Immature natural killer cell (primary cell): ENCODE data around the gene FAM53B. TPM values are rescaled to one million over a fixed set of nuclear protein-coding genes. Genes with fewer than 3 reads are reported as not detected.
"Not testable (repeated sequence)": the region's sequence is repeated elsewhere in the genome, so short reads cannot be mapped to it uniquely, and the experiment has no call there.

Source experiments
- DNase-seq, 3 donors: peaks; one replicate each; pipeline ENCODE4 v3.0.0; 2022; ENCODE audit warnings: mixed read lengths in 1 of 3
- H3K27ac Mint-ChIP-seq, 6 donors: one replicate each; pipeline ENCODE4 v1.8.0; 2020; ENCODE audit warnings: mixed read lengths in 6 of 6, mild to moderate bottlenecking in 5 of 6, inconsistent platforms in 4 of 6, moderate library complexity in 3 of 6
- H3K27me3 Mint-ChIP-seq, 3 donors: one replicate each; pipeline ENCODE4 v1.8.0; 2020 to 2021; ENCODE audit warnings: low read depth in 3 of 3, mild to moderate bottlenecking in 3 of 3, mixed read lengths in 3 of 3, moderate library complexity in 3 of 3, inconsistent platforms in 1 of 3
- H3K36me3 Mint-ChIP-seq, 3 donors: one replicate each; pipeline ENCODE4 v1.8.0; 2020; ENCODE audit warnings: mixed read lengths in 3 of 3, inconsistent platforms in 2 of 3, mild to moderate bottlenecking in 2 of 3
- H3K4me1 Mint-ChIP-seq, 2 donors: one replicate each; pipeline ENCODE4 v1.8.0; 2020; ENCODE audit warnings: inconsistent platforms in 2 of 2, mild to moderate bottlenecking in 2 of 2, mixed read lengths in 2 of 2, moderate library complexity in 1 of 2
- H3K4me3 Mint-ChIP-seq, 5 donors: one replicate each; pipeline ENCODE4 v1.8.0; 2020; ENCODE audit warnings: mild to moderate bottlenecking in 5 of 5, mixed read lengths in 5 of 5, inconsistent platforms in 3 of 5, moderate library complexity in 3 of 5
- H3K9me3 Mint-ChIP-seq, 6 donors: one replicate each; pipeline ENCODE4 v1.8.0; 2020; ENCODE audit warnings: mild to moderate bottlenecking in 6 of 6, mixed read lengths in 6 of 6, inconsistent platforms in 4 of 6, moderate library complexity in 3 of 6
- polyA plus RNA-seq, 3 donors: library from polyadenylated mRNA; unstranded; fragments of 300-500 nt; fragmentation: Illumina TruSeq; gene quantifications; one replicate each; pipeline ENCODE4 v1.2.3, GENCODE V29; 2021

Gene FAM53B
- polyA plus RNA-seq, 3 donors from 2014 or later, result 12.1 to 62.1 (median 23.8) TPM

DNA sequence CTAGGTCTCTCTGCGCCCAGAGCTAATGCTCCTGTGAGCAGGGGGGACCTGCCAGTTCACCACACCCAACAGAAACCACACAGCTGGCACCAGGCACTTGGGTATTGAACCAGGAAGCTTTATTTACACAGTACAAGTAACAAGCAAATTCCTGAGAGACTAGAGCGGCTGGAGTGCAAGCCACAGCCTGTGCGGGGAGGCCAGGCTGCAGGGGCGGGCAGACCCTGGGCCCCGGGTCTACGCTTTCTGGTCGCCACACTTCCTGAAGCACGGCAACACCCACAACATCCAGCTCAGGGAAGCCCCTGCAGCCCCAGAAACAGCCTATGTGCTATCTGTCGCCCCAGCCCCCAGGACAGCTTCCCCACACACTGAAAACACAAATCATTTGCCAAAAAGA, 125.0 kb downstream of the FAM53B start:
- H3K27me3 Mint-ChIP-seq, result peaks cover 29 to 49% (median 37%) of the 10 kb centered on the region in 3 donors
- H3K9me3 Mint-ChIP-seq, result no peaks in the 10 kb centered on the region
- peak overlapping the region; percentile 91 to 98 (median 97) for H3K27ac Mint-ChIP-seq
- H3K4me3 Mint-ChIP-seq, result peak overlapping the region; percentile 71 to 80 (median 77)
- peaks cover 0 to 3% (median 2%) of the 10 kb centered on the region in 3 donors for H3K36me3 Mint-ChIP-seq
- peaks cover 73 to 75% of the 10 kb centered on the region in 2 donors for H3K4me1 Mint-ChIP-seq
- DNase-seq, result peak; percentile 71 to 79 (median 78)

DNA sequence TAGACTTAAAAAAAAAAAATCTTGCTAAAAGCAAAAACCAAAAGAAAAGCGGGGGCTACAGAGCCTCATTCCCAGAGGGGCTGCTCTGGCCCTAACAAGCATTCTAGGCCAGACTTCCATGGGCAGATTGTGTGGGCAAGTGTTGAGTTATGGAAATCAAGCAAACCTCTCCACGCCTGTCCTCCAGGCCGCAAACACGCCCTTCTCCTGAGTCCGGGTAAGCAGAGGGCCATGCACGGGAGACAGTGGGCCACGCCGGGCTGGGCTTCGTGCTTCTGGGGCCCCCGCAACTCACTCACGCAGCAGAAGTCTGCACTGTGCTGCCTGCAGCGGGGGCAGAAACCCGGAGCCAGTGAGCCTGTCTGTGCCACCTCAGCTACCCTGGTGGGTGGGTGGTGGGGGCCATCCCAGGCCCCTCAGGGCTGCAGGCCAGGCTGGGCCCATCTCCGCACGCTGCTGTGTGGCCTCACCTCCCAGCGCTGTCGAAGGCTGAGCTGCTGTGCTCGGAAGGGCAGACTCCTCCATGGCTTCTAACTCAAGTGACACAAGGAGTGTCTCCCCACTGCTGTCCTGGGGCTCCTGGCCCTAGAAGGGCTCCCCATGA, 125.6 kb downstream of the FAM53B start:
- Mint-ChIP-seq H3K4me3 (peak overlapping the region; percentile 71 to 80 (median 77)), H3K4me1 (peaks cover 71 to 75% of the 10 kb centered on the region in 2 donors), H3K9me3 (no peaks in the 10 kb centered on the region), H3K27me3 (peaks cover 32 to 48% (median 37%) of the 10 kb centered on the region in 3 donors), H3K27ac (peak overlapping the region; percentile 91 to 98 (median 97)), H3K36me3 (peaks cover 0 to 2% (median under 1%) of the 10 kb centered on the region in 3 donors)
- DNase-seq, result no peak

DNA sequence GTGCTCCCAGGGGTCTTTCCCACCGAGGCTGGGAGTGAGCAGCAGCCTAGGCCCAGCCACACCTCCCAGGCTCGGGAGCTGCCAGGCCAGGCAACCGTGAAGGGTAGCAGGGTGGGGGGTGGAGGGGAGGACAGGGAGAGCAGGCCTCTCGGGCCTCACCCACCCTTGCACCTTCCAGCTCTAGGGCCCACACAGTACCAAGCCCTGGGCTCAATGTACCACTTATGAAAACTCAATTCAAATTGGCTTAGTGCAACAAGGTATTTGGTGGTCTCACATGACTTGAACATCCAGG, 127.4 kb downstream of the FAM53B start:
- Mint-ChIP-seq H3K36me3 (peaks cover 0 to 2% (median 0%) of the 10 kb centered on the region in 3 donors), H3K4me3 (peak overlapping the region in 1 of 5 donors; percentile 23), H3K27me3 (peaks cover 38 to 52% (median 45%) of the 10 kb centered on the region in 3 donors), H3K9me3 (no peaks in the 10 kb centered on the region), H3K27ac (peak overlapping the region; percentile 87 to 97 (median 93)), H3K4me1 (peaks cover 84 to 86% of the 10 kb centered on the region in 2 donors)
- no peak for DNase-seq

DNA sequence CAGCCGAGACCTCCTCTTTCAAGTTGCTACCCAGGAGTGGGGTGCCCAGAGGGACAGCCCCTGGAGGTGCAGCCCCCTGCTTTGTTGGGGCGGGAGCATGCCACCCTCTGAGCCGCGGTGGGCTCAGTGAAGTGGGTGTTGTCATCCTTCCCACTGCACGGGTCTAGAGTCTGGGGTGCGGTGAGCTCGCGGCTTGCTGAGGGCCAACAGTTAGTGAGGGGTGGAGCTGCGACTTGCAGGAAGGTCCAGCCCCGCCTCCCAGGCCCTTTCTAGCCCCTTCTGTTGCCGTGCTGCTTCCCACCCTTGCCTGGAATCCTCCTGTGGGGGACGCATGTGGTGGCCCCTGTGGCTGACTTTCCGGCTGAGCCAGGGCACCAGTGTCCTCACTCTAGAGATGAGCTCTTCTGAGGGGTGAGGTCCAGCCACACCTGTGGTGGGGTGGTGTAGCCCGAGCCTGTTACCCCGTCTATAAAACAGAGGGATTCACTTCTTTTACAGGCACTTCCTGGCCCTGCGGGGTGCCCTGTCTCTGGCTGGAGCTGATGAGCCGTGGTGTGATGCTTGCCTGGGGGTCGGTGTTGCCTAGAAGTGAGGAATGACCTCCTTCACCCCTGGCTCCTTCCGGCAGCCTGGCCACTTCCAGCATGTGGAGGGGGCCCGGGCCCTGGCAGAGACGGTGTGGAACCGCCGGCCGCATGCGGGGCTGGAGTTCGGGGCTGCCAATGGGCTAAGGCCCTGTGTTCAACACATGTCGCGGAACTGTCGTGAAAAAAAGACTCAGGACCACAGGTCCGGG, 127.9 kb downstream of the FAM53B start:
- Mint-ChIP-seq H3K27ac (peak overlapping the region; percentile 91 to 97 (median 96)), H3K27me3 (peaks cover 44 to 55% (median 49%) of the 10 kb centered on the region in 3 donors), H3K4me3 (peak overlapping the region; percentile 53 to 83 (median 77)), H3K36me3 (peaks cover 0 to 2% (median 0%) of the 10 kb centered on the region in 3 donors), H3K4me1 (peaks cover 84 to 86% of the 10 kb centered on the region in 2 donors), H3K9me3 (no peaks in the 10 kb centered on the region)
- peak; percentile 76 to 80 (median 79) for DNase-seq

DNA sequence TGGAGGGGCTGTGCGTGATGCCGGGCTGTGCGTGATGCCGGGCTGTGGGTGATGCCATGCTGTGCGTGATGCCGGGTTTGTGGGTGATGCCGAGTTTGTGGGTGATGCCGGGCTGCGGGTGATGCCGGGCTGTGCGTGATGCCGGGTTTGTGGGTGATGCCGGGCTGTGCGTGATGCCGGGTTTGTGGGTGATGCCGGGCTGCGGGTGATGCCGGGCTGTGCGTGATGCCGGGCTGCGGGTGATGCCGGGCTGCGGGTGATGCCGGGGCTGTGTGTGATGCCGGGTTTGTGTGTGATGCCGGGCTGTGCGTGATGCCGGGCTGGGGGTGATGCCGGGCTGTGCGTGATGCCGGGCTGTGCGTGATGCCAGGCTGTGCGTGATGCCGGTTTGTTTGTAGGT, 128.9 kb downstream of the FAM53B start:
- H3K4me1 Mint-ChIP-seq, result peaks cover 80 to 81% of the 10 kb centered on the region in 2 donors
- H3K27ac Mint-ChIP-seq, result peak overlapping the region; percentile 91 to 97 (median 95)

DNA sequence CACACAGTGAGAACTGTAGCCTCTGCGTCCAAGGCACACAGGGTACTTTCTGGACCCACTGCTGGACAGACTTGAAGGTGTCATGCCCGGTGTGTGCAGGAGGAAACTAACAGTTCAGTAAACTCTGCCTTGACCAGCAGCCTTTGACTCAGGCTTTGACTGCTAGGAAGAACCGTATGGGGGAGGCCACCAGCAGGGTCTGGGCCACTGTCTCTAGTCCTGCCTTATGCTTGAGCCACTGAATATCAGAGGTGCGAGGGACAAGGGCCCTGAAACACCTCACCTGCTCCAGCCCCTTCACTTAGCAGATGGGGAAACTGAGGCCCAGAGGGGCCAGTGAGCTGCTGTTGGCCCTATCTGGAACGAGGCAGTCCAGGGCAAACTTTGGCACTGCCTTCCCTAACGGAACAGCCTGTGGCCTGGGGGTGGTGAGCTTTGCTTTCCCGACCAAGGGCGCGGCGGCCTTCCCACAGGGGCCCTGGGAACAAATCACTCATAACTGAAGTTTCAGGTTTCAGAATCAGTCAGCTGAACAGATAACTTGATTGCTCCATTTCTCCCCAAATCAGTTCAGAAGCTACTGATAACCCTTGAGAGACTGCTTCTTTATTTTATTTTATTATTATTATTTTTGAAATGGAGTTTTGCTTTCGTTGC, 130.0 kb downstream of the FAM53B start:
- Mint-ChIP-seq H3K4me3 (peak overlapping the region in 1 of 5 donors; percentile 41), H3K4me1 (peaks cover 70 to 79% of the 10 kb centered on the region in 2 donors), H3K27ac (peak overlapping the region; percentile 78 to 96 (median 89)), H3K27me3 (peaks cover 46 to 58% (median 54%) of the 10 kb centered on the region in 3 donors), H3K36me3 (peaks cover 0 to 2% (median 0%) of the 10 kb centered on the region in 3 donors), H3K9me3 (no peaks in the 10 kb centered on the region)
- DNase-seq, result no peak

More for the DNA sequence above, 128.9 kb downstream of the FAM53B start:
- H3K9me3 Mint-ChIP-seq, result no peaks in the 10 kb centered on the region
- peaks cover 44 to 56% (median 54%) of the 10 kb centered on the region in 3 donors for H3K27me3 Mint-ChIP-seq
- DNase-seq, result no peak
- peaks cover 0 to 2% (median 0%) of the 10 kb centered on the region in 3 donors for H3K36me3 Mint-ChIP-seq
- H3K4me3 Mint-ChIP-seq, result peak overlapping the region; percentile 53 to 83 (median 67)

DNA sequence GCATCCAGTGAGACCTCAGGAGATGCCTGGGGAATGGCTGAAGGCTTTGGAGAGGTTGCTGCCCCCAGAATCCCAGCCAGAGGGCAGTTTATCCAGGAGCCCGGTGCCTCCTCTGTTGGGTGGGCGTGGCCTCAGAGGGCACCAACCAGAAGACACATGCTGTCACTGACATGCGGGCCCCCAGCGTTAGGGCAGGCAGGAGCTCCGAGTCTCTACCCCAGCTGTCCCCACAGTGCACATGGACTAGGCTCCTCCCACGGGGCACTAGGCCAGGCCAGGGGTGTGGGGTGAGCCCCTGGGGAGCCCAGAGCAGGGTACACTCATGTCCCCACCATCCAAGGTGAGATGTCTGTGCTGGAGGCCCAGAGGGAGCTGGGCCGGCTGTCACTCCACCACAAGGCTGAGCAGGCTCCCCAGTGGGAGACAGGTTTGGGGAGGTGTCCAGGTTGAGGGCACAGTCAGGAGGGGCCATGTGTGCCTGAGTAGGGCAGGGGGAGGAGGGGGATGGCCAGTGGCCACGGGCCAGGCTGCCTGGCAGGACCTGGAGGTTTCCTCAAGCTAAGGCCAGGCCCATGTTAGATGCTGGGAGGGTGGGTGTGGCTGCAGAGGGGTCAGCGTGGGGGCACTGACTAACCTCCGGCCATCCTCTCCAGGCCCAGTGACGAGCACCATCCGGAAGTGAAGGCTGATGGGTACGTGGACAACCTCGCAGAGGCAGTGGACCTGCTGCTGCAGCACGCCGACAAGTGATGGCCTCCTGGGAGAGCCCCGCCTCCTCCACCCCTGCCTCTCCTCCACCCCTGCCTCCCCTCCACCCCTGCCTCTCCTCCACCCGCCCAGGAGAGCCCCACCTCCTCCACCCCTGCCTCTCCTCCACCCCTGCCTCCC, 131.3 kb downstream of the FAM53B start:
- peak; percentile 30 to 48 (median 39) for DNase-seq

DNA sequence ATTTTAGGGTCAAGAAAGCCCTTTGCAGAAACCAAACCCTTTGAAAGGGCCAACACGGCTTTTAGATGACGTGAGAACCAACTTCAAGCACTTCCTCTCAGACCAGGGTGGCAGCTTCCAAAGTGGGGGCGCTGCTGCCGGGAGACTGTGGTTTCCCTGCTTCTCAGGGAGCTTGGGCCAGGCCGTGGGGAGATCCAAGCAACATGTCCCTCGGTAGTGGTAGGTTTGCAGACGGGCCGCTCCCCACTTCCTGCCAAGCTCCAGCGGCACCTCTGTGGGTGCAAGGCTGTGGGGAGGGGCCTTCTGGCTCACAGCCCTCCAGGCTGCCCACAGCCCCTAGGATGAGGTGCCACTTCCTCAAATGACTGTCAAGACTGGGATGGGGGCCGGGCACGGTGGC, 132.4 kb downstream of the FAM53B start:
- Mint-ChIP-seq H3K9me3 (no peaks in the 10 kb centered on the region), H3K36me3 (peaks cover 0 to 2% (median 0%) of the 10 kb centered on the region in 3 donors), H3K27me3 (peaks cover 38 to 58% (median 52%) of the 10 kb centered on the region in 3 donors), H3K4me3 (peak overlapping the region; percentile 66 to 85 (median 79)), H3K27ac (peak overlapping the region; percentile 94 to 99 (median 99)), H3K4me1 (peaks cover 46 to 60% of the 10 kb centered on the region in 2 donors)
- peak; percentile 88 to 90 (median 90) for DNase-seq

More for the DNA sequence above, 131.3 kb downstream of the FAM53B start:
- Mint-ChIP-seq H3K27ac (peak overlapping the region; percentile 94 to 99 (median 99)), H3K4me3 (peak overlapping the region; percentile 62 to 79 (median 76)), H3K36me3 (peaks cover 0 to 2% (median 0%) of the 10 kb centered on the region in 3 donors), H3K9me3 (no peaks in the 10 kb centered on the region), H3K27me3 (peaks cover 45 to 59% (median 54%) of the 10 kb centered on the region in 3 donors), H3K4me1 (peaks cover 57 to 69% of the 10 kb centered on the region in 2 donors)

DNA sequence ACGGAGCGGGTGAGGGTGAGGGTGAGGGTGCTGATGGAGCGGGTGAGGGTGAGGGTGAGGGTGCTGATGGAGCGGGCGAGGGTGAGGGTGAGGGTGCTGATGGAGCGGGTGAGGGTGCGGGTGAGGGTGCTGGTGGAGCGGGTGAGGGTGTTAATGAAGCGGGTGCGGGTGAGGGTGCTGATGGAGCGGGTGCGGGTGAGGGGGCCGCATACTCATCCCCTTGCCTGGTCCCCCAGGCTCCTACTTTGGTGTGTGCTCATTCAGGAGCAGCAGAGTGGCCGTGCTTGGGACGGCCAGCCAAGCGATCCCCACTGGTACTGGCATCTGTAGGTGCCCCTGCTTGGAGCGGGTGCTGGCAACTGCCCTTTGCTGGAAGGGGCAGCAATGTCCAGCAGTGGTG, 133.3 kb downstream of the FAM53B start:
- not testable (repeated sequence) for DNase-seq, H3K36me3 Mint-ChIP-seq, H3K9me3 Mint-ChIP-seq
- Mint-ChIP-seq H3K27me3 (peaks cover 35 to 53% (median 48%) of the 10 kb centered on the region in 3 donors), H3K4me1 (peaks cover 40 to 51% of the 10 kb centered on the region in 2 donors), H3K27ac (peak overlapping the region; percentile 94 to 99 (median 99)), H3K4me3 (peak overlapping the region; percentile 50 to 76 (median 59))

DNA sequence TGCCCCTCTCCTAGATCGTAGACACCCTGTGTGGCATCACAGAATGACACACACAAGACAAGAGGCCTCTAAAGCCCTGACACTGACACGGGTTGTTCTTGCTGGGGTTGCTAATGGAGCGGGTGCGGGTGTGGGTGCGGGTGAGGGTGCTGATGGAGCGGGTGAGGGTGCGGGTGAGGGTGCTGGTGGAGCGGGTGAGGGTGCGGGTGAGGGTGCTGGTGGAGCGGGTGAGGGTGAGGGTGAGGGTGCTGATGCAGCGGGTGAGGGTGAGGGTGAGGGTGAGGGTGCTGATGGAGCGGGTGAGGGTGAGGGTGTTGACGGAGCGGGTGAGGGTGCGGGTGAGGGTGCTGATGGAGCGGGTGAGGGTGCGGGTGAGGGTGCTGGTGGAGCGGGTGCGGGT, 134.0 kb downstream of the FAM53B start:
- Mint-ChIP-seq H3K4me1 (peaks cover 33 to 47% of the 10 kb centered on the region in 2 donors), H3K27ac (peak overlapping the region; percentile 29 to 84 (median 61)), H3K27me3 (peaks cover 33 to 49% (median 44%) of the 10 kb centered on the region in 3 donors), H3K4me3 (peak overlapping the region in 3 of 5 donors; percentile 30 to 65 (median 32))
- DNase-seq, H3K36me3 Mint-ChIP-seq, H3K9me3 Mint-ChIP-seq: not testable (repeated sequence)

DNA sequence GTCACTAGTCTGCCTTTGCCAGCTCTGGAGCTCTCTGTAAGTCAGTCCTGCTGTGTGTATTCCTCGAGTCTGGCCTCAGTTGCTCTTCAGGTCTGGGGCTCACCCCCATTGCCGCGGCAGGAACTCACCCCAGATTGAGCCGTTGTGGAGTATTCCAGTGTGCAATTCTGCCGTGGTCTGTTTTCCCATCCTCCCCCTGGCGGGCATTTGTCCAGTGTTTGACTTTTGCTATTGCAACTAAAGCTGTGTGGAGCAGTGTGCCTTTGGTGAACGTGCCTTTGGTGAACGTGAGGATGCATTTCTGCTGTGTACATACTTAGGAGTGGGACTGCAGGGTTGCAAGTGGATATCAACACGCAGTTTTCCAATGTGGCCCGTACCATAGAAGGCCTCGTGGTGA, 134.5 kb downstream of the FAM53B start:
- H3K9me3 Mint-ChIP-seq, result no peaks in the 10 kb centered on the region
- peak overlapping the region in 4 of 5 donors; percentile 3 to 65 (median 31) for H3K4me3 Mint-ChIP-seq
- H3K27me3 Mint-ChIP-seq, result peaks cover 28 to 44% (median 41%) of the 10 kb centered on the region in 3 donors

DNA sequence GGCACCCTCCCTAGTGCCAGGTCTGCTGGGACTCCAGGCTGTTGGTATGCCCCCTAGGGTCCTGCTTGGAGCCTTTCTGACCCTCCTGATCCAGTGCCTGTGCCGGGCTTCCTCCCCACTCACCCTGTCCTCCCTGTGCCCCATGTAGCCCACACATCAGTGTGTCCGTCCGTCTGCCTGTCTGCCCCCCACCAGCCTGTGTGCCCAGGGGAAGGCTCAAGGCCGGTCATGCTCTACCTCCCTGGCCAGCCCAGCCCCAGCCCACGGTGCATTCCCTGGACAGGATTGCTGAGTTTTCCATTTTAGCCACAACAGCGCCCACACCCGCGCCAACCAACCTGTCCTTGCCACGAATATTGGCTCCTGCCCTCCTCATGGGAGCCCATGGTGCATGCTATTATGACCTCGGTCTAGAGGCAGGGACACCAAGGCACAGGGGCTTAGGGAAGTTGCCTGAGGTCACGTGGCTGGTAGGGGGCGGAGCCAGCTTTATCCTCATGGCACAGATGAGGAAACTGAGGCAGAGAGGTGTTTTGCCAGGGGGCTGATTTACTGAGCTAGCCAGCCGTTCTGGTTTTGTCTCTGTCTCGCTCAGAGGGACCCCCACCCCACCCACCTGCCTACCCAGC, 136.0 kb downstream of the FAM53B start:
- H3K9me3 Mint-ChIP-seq, result no peaks in the 10 kb centered on the region
- no peak for DNase-seq
- H3K4me1 Mint-ChIP-seq, result peaks cover 19 to 35% of the 10 kb centered on the region in 2 donors
- H3K27ac Mint-ChIP-seq, result peak overlapping the region in 2 of 6 donors; percentile 46 to 60
- no peaks in the 10 kb centered on the region for H3K36me3 Mint-ChIP-seq
- peaks cover 22 to 46% (median 37%) of the 10 kb centered on the region in 3 donors for H3K27me3 Mint-ChIP-seq
- no peak overlapping the region for H3K4me3 Mint-ChIP-seq

More for the DNA sequence above, 134.5 kb downstream of the FAM53B start:
- Mint-ChIP-seq H3K36me3 (no peaks in the 10 kb centered on the region), H3K4me1 (peaks cover 28 to 42% of the 10 kb centered on the region in 2 donors), H3K27ac (peak overlapping the region; percentile 29 to 84 (median 68))
- DNase-seq, result no peak
